Measurements from ENCODE around the gene MRPL12.

DNA sequence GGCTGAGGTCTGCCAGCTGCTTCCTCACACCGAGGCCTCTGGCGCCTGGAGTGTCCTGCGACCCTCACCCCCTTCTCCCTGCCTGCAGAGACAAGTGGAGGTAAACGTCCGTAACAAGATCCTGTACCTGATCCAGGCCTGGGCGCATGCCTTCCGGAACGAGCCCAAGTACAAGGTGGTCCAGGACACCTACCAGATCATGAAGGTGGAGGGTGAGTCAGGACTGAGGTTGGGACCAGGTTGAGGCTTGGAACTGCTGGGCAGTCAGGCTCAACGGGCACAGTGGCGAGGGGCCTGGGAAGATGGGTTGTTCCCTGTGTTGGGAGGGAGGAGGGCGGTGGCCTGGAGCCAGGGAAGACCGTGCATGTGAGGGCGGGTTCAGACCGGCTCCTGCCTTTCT, 14.6 kb upstream of the MRPL12 start:
- no peak for TF ChIP-seq POLR2A (conservative IDR thresholded peaks at IDR 0.05)
- TF ChIP-seq, protein P1, sequence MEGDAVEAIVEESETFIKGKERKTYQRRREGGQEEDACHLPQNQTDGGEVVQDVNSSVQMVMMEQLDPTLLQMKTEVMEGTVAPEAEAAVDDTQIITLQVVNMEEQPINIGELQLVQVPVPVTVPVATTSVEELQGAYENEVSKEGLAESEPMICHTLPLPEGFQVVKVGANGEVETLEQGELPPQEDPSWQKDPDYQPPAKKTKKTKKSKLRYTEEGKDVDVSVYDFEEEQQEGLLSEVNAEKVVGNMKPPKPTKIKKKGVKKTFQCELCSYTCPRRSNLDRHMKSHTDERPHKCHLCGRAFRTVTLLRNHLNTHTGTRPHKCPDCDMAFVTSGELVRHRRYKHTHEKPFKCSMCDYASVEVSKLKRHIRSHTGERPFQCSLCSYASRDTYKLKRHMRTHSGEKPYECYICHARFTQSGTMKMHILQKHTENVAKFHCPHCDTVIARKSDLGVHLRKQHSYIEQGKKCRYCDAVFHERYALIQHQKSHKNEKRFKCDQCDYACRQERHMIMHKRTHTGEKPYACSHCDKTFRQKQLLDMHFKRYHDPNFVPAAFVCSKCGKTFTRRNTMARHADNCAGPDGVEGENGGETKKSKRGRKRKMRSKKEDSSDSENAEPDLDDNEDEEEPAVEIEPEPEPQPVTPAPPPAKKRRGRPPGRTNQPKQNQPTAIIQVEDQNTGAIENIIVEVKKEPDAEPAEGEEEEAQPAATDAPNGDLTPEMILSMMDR (IDR thresholded peaks at IDR 0.05 in 2 of 3, conservative IDR thresholded peaks at IDR 0.05 in 1 of 3; ENCODE audit: insufficient read depth in 2 of 3, low read depth in 1 of 3, low read length in 3 of 3) = no peak
- no peak for TF ChIP-seq SAFB2 (IDR thresholded peaks at IDR 0.05; ENCODE audit: borderline replicate concordance, low read depth, low read length, severe bottlenecking)
- TF ChIP-seq, protein P2, sequence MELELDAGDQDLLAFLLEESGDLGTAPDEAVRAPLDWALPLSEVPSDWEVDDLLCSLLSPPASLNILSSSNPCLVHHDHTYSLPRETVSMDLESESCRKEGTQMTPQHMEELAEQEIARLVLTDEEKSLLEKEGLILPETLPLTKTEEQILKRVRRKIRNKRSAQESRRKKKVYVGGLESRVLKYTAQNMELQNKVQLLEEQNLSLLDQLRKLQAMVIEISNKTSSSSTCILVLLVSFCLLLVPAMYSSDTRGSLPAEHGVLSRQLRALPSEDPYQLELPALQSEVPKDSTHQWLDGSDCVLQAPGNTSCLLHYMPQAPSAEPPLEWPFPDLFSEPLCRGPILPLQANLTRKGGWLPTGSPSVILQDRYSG (tag; conservative IDR thresholded peaks at IDR 0.05; ENCODE audit: low read depth) = no peak
- TF ChIP-seq, protein P3, sequence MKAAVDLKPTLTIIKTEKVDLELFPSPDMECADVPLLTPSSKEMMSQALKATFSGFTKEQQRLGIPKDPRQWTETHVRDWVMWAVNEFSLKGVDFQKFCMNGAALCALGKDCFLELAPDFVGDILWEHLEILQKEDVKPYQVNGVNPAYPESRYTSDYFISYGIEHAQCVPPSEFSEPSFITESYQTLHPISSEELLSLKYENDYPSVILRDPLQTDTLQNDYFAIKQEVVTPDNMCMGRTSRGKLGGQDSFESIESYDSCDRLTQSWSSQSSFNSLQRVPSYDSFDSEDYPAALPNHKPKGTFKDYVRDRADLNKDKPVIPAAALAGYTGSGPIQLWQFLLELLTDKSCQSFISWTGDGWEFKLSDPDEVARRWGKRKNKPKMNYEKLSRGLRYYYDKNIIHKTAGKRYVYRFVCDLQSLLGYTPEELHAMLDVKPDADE (conservative IDR thresholded peaks at IDR 0.05; ENCODE audit: control insufficient read depth, low read depth, low read length) = no peak
- TF ChIP-seq ADNP (tag; IDR thresholded peaks at IDR 0.05) = no peak
- no peak for TF ChIP-seq SMAD3 (CRISPR knock-in tag; conservative IDR thresholded peaks at IDR 0.05)
- no peak for TF ChIP-seq NFIX (CRISPR knock-in tag; IDR thresholded peaks at IDR 0.05; ENCODE audit: low read depth)
